WTC11 (cell line): Measurements from ENCODE around the gene CXCL5. TPM values are rescaled to one million over a fixed set of nuclear protein-coding genes. Genes with fewer than 3 reads are reported as not detected.

Experiments
- ATAC-seq: fragments of 200-7000 bp; cut with Tn5 transposase; 2 replicates; pipeline ENCODE4 v1.10.0; 2021; ENCODE audit warnings: mild to moderate bottlenecking, moderate library complexity
- CTCF ChIA-PET: fragments of 300-600 bp; sonication (Branson Sonifier 250); formaldehyde crosslinking; loops from one replicate; lab custom pipeline; 2021; ENCODE audit warnings: antibody characterized with exemption; lab: Charles Lee
- POLR2A ChIA-PET: fragments of 350-600 bp; sonication (Branson Sonifier 250); formaldehyde crosslinking; loops from one replicate; lab custom pipeline; 2021; ENCODE audit warnings: antibody characterized with exemption; lab: Charles Lee
- DNase-seq: peaks from one replicate; pipeline ENCODE4 v3.0.0; 2021; ENCODE audit warnings: low spot score
- H3K27ac Mint-ChIP-seq: 2 replicates; pipeline ENCODE4 v1.8.0; 2021; ENCODE audit warnings: mixed read lengths
- H3K27me3 Mint-ChIP-seq: 2 replicates; pipeline ENCODE4 v1.8.0; 2021; ENCODE audit warnings: low read depth, mild to moderate bottlenecking, moderate library complexity, mixed read lengths
- H3K36me3 Mint-ChIP-seq: 2 replicates; pipeline ENCODE4 v1.8.0; 2021; ENCODE audit warnings: mixed read lengths
- H3K4me1 Mint-ChIP-seq: 2 replicates; pipeline ENCODE4 v1.8.0; 2022; ENCODE audit warnings: mixed read lengths
- H3K4me3 Mint-ChIP-seq: 2 replicates; pipeline ENCODE4 v1.8.0; 2021; ENCODE audit warnings: mild to moderate bottlenecking, moderate library complexity, mixed read lengths
- H3K9me3 Mint-ChIP-seq: 2 replicates; pipeline ENCODE4 v1.8.0; 2021; ENCODE audit warnings: mixed read lengths
- ATF1 ChIP-seq: sonication (generic); formaldehyde crosslinking; IDR thresholded peaks from 2 replicates; pipeline ENCODE4 v1.8.1; 2023; ENCODE audit warnings: mild to moderate bottlenecking, moderate library complexity, missing genetic modification reagents
- CREM ChIP-seq: sonication (generic); formaldehyde crosslinking; IDR thresholded peaks from 2 replicates; pipeline ENCODE4 v1.8.1; 2022; ENCODE audit warnings: mild to moderate bottlenecking, missing genetic modification reagents, moderate library complexity
- MYBL2 ChIP-seq: sonication (generic); formaldehyde crosslinking; IDR thresholded peaks from 2 replicates; pipeline ENCODE4 v1.8.1; 2023; ENCODE audit warnings: mild to moderate bottlenecking, moderate library complexity, missing genetic modification reagents
- NFATC4 ChIP-seq: fragments of 250-450 bp; sonication (Bioruptor Pico); IDR thresholded peaks from 2 replicates; pipeline ENCODE4 v1.9.0; 2021; ENCODE audit warnings: mild to moderate bottlenecking
- OVOL2 ChIP-seq: fragments of 250-450 bp; sonication (Bioruptor Pico); IDR thresholded peaks from 2 replicates; pipeline ENCODE4 v1.9.0; 2021; ENCODE audit warnings: mild to moderate bottlenecking, borderline replicate concordance
- RELA ChIP-seq: sonication (generic); formaldehyde crosslinking; IDR thresholded peaks from 2 replicates; pipeline ENCODE4 v1.8.1; 2022; ENCODE audit warnings: missing genetic modification reagents, mild to moderate bottlenecking, borderline replicate concordance
- SMAD4 ChIP-seq: sonication (generic); formaldehyde crosslinking; IDR thresholded peaks from 2 replicates; pipeline ENCODE4 v1.8.0; 2022; ENCODE audit warnings: mild to moderate bottlenecking, missing genetic modification reagents
- ZNF138 ChIP-seq: sonication (generic); formaldehyde crosslinking; conservative IDR thresholded peaks from 2 replicates; pipeline ENCODE4 v1.8.1; 2022; ENCODE audit warnings: mild to moderate bottlenecking, moderate library complexity, missing genetic modification reagents
- ZNF263 ChIP-seq: sonication (generic); formaldehyde crosslinking; IDR thresholded peaks from 2 replicates; pipeline ENCODE4 v1.8.1; 2022; ENCODE audit warnings: low read depth, mild to moderate bottlenecking, moderate library complexity, missing genetic modification reagents
- ZNF317 ChIP-seq: sonication (generic); formaldehyde crosslinking; IDR thresholded peaks from 2 replicates; pipeline ENCODE4 v1.8.1; 2023; ENCODE audit warnings: low read depth, mild to moderate bottlenecking, moderate library complexity, missing genetic modification reagents, borderline replicate concordance
- ZNF671 ChIP-seq: fragments of 250-450 bp; sonication (Bioruptor Pico); IDR thresholded peaks from 2 replicates; pipeline ENCODE4 v1.8.0; 2021; ENCODE audit warnings: mild to moderate bottlenecking
- total RNA-seq: library from RNA; stranded (reverse); gene quantifications from 3 replicates; pipeline ENCODE4 v1.2.3, GENCODE V29; 2021
- TF ChIP-seq, protein P1 (sequence below): sonication (generic); formaldehyde crosslinking; IDR thresholded peaks from 2 replicates; pipeline ENCODE4 v1.8.0; 2022; ENCODE audit warnings: mild to moderate bottlenecking, missing genetic modification reagents
- TF ChIP-seq, protein P2 (sequence below): sonication (generic); formaldehyde crosslinking; IDR thresholded peaks from 2 replicates; pipeline ENCODE4 v1.8.0; 2023; ENCODE audit warnings: missing genetic modification reagents
- TF ChIP-seq, protein P3 (sequence below): sonication (generic); formaldehyde crosslinking; IDR thresholded peaks from 2 replicates; pipeline ENCODE4 v1.8.0; 2023; ENCODE audit warnings: mild to moderate bottlenecking, missing genetic modification reagents
- TF ChIP-seq, protein P4 (sequence below): sonication (generic); formaldehyde crosslinking; conservative IDR thresholded peaks from 2 replicates; pipeline ENCODE4 v1.8.1; 2022; ENCODE audit warnings: mild to moderate bottlenecking, missing genetic modification reagents
- TF ChIP-seq, protein P5 (sequence below): sonication (generic); formaldehyde crosslinking; IDR thresholded peaks from 2 replicates; pipeline ENCODE4 v1.8.1; 2023; ENCODE audit warnings: mild to moderate bottlenecking, moderate library complexity, missing genetic modification reagents

CXCL5 gene
- total RNA-seq, 1 experiment from 2014 or later, result 3.6 TPM

DNA sequence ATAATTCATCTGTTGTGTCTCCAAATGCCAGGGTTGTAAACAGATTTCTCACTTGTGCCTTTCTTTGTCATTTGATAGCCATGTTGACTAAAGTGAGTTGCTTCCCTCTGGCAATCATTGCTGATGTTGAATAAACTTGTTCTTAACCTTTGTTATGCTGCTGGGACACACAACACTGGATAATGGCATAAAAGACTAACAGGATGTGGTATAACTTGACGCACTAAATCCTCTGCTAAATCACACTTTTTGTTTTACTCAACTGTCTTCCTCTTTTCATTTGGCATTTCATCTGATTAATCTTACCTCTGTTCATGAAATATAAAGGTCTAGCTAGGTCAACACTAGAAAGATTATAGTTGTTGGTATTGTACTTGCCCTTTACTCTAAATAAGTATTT lies 17.6 kb upstream of the CXCL5 start:
- peaks cover 32% of the 10 kb centered on the region for H3K4me1 Mint-ChIP-seq
- ChIA-PET CTCF (no interaction called here), POLR2A (no interaction called here)
- H3K27ac Mint-ChIP-seq, result no peak overlapping the region
- no peaks in the 10 kb centered on the region for H3K27me3 Mint-ChIP-seq
- H3K36me3 Mint-ChIP-seq, result 0 out of 2 replicates have a peak, but pooled peaks cover 2% of the 10 kb centered on the region
- TF ChIP-seq NFATC4 (CRISPR knock-in tag), result no peak
- TF ChIP-seq ZNF138 (CRISPR knock-in tag), result no peak
- TF ChIP-seq MYBL2, result no peak
- TF ChIP-seq ZNF317, result no peak
- TF ChIP-seq, protein P1, sequence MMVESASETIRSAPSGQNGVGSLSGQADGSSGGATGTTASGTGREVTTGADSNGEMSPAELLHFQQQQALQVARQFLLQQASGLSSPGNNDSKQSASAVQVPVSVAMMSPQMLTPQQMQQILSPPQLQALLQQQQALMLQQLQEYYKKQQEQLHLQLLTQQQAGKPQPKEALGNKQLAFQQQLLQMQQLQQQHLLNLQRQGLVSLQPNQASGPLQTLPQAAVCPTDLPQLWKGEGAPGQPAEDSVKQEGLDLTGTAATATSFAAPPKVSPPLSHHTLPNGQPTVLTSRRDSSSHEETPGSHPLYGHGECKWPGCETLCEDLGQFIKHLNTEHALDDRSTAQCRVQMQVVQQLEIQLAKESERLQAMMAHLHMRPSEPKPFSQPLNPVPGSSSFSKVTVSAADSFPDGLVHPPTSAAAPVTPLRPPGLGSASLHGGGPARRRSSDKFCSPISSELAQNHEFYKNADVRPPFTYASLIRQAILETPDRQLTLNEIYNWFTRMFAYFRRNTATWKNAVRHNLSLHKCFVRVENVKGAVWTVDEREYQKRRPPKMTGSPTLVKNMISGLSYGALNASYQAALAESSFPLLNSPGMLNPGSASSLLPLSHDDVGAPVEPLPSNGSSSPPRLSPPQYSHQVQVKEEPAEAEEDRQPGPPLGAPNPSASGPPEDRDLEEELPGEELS (CRISPR knock-in tag), result no peak
- TF ChIP-seq, protein P2, sequence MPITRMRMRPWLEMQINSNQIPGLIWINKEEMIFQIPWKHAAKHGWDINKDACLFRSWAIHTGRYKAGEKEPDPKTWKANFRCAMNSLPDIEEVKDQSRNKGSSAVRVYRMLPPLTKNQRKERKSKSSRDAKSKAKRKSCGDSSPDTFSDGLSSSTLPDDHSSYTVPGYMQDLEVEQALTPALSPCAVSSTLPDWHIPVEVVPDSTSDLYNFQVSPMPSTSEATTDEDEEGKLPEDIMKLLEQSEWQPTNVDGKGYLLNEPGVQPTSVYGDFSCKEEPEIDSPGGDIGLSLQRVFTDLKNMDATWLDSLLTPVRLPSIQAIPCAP (CRISPR knock-in tag), result no peak
- no peak for TF ChIP-seq CREM (CRISPR knock-in tag)
- TF ChIP-seq, protein P3, sequence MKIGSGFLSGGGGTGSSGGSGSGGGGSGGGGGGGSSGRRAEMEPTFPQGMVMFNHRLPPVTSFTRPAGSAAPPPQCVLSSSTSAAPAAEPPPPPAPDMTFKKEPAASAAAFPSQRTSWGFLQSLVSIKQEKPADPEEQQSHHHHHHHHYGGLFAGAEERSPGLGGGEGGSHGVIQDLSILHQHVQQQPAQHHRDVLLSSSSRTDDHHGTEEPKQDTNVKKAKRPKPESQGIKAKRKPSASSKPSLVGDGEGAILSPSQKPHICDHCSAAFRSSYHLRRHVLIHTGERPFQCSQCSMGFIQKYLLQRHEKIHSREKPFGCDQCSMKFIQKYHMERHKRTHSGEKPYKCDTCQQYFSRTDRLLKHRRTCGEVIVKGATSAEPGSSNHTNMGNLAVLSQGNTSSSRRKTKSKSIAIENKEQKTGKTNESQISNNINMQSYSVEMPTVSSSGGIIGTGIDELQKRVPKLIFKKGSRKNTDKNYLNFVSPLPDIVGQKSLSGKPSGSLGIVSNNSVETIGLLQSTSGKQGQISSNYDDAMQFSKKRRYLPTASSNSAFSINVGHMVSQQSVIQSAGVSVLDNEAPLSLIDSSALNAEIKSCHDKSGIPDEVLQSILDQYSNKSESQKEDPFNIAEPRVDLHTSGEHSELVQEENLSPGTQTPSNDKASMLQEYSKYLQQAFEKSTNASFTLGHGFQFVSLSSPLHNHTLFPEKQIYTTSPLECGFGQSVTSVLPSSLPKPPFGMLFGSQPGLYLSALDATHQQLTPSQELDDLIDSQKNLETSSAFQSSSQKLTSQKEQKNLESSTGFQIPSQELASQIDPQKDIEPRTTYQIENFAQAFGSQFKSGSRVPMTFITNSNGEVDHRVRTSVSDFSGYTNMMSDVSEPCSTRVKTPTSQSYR, result no peak
- no peak for TF ChIP-seq ZNF263 (CRISPR knock-in tag)
- no peak for TF ChIP-seq SMAD4 (CRISPR knock-in tag)
- no peak overlapping the region for H3K4me3 Mint-ChIP-seq
- ATAC-seq (no peak), DNase-seq (no peak)
- peaks cover 5% of the 10 kb centered on the region; the same call in 1 of the 2 replicates for H3K9me3 Mint-ChIP-seq

DNA sequence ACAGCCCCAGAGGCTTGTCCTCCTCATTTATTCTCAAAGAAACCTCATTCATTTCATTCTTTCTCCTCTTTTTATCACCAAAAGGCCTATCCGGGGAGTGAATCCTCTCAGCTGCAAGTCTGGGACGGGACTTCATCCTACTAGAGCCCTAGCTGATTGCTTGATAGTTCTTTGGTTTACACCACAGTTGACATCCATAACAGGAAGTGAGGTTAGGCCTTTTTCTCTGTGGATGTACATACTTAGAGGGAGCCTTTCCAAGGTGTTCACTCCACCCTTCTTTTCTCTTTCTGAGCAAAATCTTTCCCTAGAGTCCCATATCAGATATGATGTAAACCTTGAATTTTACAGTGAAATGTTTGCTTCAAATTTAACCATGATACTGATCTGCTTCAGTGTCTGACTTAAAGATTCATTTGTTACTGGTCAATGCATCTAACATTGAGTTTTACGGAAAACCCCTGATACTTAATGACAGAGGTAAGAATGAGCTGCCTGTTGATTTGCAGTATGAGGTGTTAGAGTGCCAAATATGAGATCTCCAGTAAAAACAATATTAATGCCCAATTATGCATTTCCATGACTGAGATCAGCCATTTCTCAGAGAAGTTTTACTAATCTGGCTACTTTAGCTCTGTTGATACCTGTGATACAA lies 16.8 kb upstream of the CXCL5 start:
- Mint-ChIP-seq H3K9me3 (peaks cover 13% of the 10 kb centered on the region), H3K4me3 (no peak overlapping the region), H3K27ac (peak overlapping the region; percentile 11; the same call in 1 of the 2 replicates), H3K4me1 (peaks cover 32% of the 10 kb centered on the region)
- no peak for ATAC-seq
- CTCF ChIA-PET, result interaction anchor here (1.4 kb wide), 1 partner anchor 50 kb away, joined by 3 read pairs; no protein-coding TSS in a partner anchor
- no peak for DNase-seq
- POLR2A ChIA-PET, result no interaction called here
- TF ChIP-seq, protein P4, sequence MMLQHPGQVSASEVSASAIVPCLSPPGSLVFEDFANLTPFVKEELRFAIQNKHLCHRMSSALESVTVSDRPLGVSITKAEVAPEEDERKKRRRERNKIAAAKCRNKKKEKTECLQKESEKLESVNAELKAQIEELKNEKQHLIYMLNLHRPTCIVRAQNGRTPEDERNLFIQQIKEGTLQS, result no peak
- TF ChIP-seq, protein P5, sequence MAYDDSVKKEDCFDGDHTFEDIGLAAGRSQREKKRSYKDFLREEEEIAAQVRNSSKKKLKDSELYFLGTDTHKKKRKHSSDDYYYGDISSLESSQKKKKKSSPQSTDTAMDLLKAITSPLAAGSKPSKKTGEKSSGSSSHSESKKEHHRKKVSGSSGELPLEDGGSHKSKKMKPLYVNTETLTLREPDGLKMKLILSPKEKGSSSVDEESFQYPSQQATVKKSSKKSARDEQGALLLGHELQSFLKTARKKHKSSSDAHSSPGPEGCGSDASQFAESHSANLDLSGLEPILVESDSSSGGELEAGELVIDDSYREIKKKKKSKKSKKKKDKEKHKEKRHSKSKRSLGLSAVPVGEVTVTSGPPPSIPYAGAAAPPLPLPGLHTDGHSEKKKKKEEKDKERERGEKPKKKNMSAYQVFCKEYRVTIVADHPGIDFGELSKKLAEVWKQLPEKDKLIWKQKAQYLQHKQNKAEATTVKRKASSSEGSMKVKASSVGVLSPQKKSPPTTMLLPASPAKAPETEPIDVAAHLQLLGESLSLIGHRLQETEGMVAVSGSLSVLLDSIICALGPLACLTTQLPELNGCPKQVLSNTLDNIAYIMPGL (CRISPR knock-in tag), result no peak
- TF ChIP-seq OVOL2 (CRISPR knock-in tag) (no peak), ZNF317 (no peak), RELA (CRISPR knock-in tag) (no peak), ZNF671 (CRISPR knock-in tag) (no peak), ATF1 (CRISPR knock-in tag) (no peak)
- TF ChIP-seq, protein P1 (CRISPR knock-in tag), result no peak
- TF ChIP-seq, all 79 proteins: peak for 0
- Mint-ChIP-seq H3K36me3 (peaks cover 10% of the 10 kb centered on the region), H3K27me3 (no peaks in the 10 kb centered on the region)
